NOMO-1 treated with DMSO at 0.1 percent for 48 hours (cell line): ENCODE results near the gene ITPKB.

ENCODE experiments used
- DNase-seq: peaks from one replicate; lab custom pipeline; 2025; ENCODE audit not compliant: unreplicated experiment; lab: John Stamatoyannopoulos, UW

Gene ITPKB

GRCh38 chr1:226686440-226687425, 52.3 kb downstream of the ITPKB start:
- no peak for DNase-seq

- DNase-seq = no peak
Observed at GRCh38 chr1:226685196-226685820, 53.8 kb downstream of the ITPKB start.

- DNase-seq = no peak
Observed at GRCh38 chr1:226684026-226684425, 55.1 kb downstream of the ITPKB start.

GRCh38 chr1:226682871-226683814, 55.9 kb downstream of the ITPKB start:
- DNase-seq = no peak

GRCh38 chr1:226681652-226682493, 57.2 kb downstream of the ITPKB start:
- no peak for DNase-seq

GRCh38 chr1:226680653-226681052, 58.4 kb downstream of the ITPKB start:
- DNase-seq = no peak

- peak; percentile 43 for DNase-seq
Observed at GRCh38 chr1:226679853-226680516, 59.1 kb downstream of the ITPKB start.

- DNase-seq = no peak
Observed at GRCh38 chr1:226679262-226679661, 59.8 kb downstream of the ITPKB start.

- DNase-seq = no peak
Observed at GRCh38 chr1:226678701-226679100, 60.4 kb downstream of the ITPKB start.

GRCh38 chr1:226678251-226678650, 60.8 kb downstream of the ITPKB start:
- DNase-seq = no peak

- peak; percentile 58 for DNase-seq
Observed at GRCh38 chr1:226677027-226678020, 61.8 kb downstream of the ITPKB start.

GRCh38 chr1:226676381-226676780, 62.7 kb downstream of the ITPKB start:
- peak; percentile 3 for DNase-seq

GRCh38 chr1:226675715-226676357, 63.2 kb downstream of the ITPKB start:
- no peak for DNase-seq

- peak; percentile 94 for DNase-seq
Observed at GRCh38 chr1:226674892-226675714, 64.0 kb downstream of the ITPKB start.

- DNase-seq = no peak
Observed at GRCh38 chr1:226672339-226672762, 66.7 kb downstream of the ITPKB start.

GRCh38 chr1:226671277-226671676, 67.8 kb downstream of the ITPKB start:
- DNase-seq = no peak

GRCh38 chr1:226670073-226670472, 69.0 kb downstream of the ITPKB start:
- no peak for DNase-seq
